ENCODE data around the gene KLHL20.
"Not testable (repeated sequence)": the region's sequence is repeated elsewhere in the genome, so short reads cannot be mapped to it uniquely, and the experiment has no call there.

The KLHL20 gene

DNA sequence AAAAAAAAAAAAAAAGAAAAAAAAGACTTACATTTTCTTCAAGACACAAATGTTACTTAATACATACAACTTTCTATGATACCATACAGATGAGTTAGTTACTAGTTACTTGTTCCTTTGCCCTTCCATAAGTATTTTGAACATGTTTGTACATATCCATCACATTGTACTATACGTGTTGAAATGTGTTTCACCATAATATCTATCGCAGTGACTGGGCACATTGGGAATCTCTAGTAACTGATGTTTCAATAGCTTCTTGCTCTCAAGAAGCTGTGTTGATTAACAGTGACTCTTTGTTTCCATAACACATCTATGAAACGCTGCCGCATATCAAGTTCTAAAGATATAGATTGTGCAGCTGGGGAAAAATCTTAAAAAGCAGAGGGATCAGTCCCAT is 42.9 kb downstream of the KLHL20 start:
- no peak for DNase-seq

DNA sequence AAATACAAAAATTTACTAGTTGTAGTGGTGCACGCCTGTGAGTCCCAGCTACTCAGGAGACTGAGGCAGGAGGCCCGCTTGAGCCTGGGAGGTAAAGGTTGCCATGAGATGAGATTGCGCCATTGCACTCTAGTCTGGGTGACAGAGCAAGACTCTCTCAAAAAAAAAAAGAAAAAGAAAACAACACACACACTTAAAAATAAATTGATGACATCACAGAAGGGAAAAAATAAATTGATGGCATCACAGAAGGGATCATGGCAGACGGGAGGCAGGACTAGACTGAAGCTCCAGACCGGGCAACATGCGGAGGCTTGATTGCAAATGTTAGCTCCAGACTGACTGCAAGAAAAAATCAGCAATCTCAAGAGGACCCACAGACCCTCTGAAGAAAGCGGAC is 43.3 kb downstream of the KLHL20 start:
- no peak for DNase-seq

GRCh38 chr1:173758980-173759379 is 44.2 kb downstream of the KLHL20 start:
- no peak for DNase-seq

DNA sequence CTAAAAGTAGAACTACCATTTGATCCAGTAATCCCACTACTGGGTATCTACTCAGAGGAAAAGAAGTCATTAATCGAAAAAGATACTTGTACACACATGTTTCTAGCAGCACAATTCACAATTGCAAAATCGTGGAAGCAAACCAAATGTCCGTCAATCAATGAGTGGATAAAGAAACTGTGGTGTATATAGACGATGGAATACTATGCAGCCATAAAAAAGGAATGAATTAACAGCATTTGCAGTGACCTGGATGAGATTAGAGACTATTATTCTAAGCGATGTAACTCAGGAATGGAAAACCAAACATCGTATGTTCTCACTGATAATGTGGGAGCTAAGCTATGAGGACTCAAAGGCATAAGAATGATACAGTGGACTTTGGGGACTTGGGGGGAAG is 49.5 kb downstream of the KLHL20 start:
- not testable (repeated sequence) for DNase-seq

DNA sequence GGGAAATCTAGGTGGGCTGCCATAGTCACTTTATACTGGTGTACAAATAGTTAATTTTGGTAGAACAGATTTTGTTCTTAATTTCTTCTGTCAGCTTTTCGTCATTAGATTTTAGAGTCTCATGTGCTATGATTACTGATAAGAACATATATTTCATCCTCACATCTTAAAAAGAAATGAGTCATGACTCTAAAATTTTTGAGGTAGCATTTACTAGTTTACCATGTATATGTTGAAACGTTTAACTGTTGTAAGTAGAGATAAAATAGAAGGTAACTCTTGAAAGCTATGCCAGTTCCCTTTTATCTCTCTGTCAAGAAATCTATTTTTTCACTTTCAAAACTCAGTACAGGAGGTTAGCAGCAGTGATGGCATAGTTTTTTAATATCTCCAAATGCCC is 53.4 kb downstream of the KLHL20 start:
- no peak for DNase-seq

- DNase-seq, result no peak
These were observed 54.0 kb downstream of the KLHL20 start for GRCh38 chr1:173768827-173769226.

GRCh38 chr1:173770330-173770729 is 55.5 kb downstream of the KLHL20 start:
- not testable (repeated sequence) for DNase-seq

DNA sequence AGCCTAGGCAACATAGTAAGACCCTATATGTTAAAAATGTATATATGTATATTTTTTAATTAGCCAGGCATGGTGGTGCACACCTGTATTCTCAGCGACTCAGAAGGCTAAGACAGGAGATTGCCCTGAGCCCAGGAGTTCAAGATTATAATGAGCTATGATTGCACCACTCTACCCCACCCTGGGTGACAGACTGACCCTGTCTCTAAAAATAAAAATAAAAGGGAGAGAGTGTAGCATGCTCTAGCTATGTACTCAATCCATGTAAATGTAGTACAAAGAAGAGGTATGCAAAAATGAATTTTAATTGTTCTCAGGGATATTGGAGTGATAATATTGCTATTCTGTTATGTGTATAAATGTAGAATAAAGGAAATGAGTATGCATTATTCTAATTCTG is 56.8 kb downstream of the KLHL20 start:
- no peak for DNase-seq

GRCh38 chr1:173775578-173776226 is 60.9 kb downstream of the KLHL20 start:
- DNase-seq, result no peak

GRCh38 chr1:173779936-173780335 is 65.2 kb downstream of the KLHL20 start:
- no peak for DNase-seq

GRCh38 chr1:173784997-173785396 is 70.2 kb downstream of the KLHL20 start:
- DNase-seq, result no peak

DNA sequence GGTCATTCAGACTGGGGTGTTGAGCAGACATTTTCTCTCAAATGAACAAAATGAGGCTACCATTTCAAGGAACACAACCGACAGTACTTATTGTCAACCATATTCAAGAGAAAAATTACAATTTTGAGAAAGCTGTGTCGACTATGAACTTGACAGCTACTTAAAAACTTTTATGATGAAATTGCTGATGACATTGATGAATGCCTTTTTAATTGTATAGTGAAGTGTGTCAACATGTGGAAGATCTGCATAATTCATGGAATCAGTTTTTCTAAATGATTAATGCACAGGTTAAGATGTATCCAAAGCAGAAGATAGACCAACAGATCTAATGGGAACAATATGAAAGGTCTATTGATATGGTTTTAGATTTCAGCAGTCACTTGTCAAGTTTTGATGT is 75.1 kb downstream of the KLHL20 start:
- no peak for DNase-seq

- DNase-seq, result no peak
These were observed 83.3 kb downstream of the KLHL20 start for GRCh38 chr1:173798078-173798477.

DNA sequence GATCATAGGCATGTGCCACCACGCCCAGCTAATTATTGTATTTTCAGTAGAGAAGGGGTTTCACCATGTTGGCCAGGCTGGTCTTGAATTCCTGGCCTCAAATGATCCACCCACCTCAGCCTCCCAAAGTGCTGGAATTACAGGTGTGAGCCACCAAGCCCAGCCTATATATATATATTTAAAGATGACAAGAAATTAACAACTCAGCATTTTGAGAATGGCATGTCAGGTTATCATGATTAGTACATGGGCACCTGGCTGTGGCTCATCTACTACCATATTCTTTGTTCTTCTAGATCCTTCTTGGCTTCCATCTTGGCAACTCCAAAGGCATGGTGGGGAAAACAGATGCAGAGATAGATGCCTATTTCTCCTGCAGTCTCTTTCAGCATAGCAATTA is 85.2 kb downstream of the KLHL20 start:
- DNase-seq, result not testable (repeated sequence)

DNA sequence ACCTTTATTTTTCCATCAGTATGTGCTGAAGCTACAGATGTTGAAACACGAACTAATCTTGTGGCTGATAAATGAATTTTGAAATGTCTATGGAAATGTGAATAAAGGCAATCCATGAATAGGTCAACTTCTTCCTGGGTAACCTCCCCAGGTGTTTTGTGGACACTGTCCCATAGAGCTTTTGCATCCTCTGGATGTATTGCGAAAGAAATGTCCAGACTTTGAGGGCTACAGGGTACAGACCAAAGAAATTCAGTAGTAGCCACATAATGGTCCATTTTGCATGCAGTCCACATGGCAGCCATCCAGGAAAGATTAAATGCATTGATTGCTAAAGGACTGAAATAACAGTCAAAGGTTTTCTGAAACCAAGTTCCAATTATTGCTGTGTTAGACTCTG is 88.2 kb downstream of the KLHL20 start:
- no peak for DNase-seq

- DNase-seq, result not testable (repeated sequence)
These were observed 98.9 kb downstream of the KLHL20 start for GRCh38 chr1:173813654-173814053.

DNA sequence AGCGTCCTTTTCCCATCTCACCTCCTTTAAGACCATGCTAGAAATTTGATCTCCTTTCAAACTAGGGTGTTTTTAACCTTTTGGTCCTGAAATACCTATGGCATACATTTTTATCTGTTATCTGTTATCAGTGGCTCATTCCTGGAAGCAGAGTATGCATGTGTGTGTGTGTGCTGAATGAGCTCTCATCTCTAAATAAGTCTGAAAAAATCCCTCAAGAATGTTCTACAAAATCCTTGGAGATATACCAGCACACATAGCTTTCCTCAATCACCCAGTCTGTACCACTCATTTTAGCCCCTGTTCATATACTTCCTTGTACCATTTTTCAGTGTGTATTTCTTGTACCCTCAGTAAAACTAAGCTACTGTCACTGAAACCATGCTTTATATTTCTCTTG is 103.7 kb downstream of the KLHL20 start:
- DNase-seq, result no peak

DNA sequence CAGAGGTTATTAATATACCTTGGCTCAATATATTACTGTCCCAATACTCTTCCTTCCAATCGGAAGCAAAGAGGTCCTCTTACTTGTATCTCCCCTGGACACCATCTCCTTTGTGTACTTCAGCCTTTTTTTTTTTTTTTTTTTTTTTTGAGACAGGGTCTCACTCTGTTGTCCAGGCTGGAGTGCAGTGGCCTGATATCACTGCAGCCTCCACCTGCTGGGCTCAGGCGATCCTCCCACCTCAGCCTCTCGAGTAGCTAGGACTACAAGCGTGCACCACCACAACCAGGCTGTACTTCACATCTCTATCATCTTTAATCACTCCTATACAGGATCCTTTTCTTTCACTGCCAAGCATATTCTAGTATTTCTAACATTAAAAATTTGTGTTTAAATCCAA is 106.9 kb downstream of the KLHL20 start:
- no peak for DNase-seq

- DNase-seq, result no peak
These were observed 109.1 kb downstream of the KLHL20 start for GRCh38 chr1:173823781-173824314.

DNA sequence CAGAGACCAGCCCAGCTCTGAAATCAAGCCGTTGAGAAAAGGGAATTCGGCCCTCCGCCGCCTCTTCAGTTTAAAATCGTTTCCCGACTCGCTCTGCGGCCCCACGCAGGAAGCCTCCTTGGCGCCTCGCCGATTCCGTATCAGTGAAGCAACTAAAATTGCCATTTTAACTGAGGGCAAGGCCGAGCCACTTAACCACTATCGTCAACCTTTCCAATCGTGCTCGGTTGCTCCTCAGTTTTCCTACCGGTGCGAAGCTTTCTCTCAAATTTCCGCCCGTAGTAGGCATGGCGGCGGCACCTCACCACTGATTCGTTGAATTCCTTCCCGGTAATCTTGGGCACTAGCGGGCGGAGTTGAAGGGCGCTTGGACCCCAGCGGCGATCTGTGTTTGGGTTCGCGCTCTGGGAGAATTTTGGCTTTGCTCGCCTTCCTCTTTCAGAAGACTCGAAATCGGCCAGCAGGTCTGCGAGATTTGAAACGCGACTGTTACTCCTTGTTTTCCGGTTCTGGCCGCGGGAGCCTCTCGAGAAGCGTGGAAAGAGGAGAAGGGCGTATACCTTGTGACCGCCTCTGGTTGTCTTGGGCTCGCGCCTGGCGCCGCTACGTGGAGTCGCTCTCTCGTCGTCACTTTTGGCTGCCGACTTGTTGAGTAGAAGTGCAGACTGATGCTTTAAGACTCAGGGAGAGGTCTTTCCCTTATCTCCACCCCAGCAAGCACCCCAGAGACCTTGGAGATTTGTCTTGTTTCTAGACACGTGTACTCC is 109.7 kb downstream of the KLHL20 start, which contains the start of the genes CENPL and DARS2:
Gene CENPL, minus strand, starts transcription at position 569 of the 767 bp plus-strand sequence. CDS start 13,584 bp downstream, outside the sequence.
Gene DARS2, plus strand, starts transcription at position 359 of the 767 bp plus-strand sequence. CDS start 557 bp downstream, outside the sequence.
- DNase-seq, result peak; percentile 99

DNA sequence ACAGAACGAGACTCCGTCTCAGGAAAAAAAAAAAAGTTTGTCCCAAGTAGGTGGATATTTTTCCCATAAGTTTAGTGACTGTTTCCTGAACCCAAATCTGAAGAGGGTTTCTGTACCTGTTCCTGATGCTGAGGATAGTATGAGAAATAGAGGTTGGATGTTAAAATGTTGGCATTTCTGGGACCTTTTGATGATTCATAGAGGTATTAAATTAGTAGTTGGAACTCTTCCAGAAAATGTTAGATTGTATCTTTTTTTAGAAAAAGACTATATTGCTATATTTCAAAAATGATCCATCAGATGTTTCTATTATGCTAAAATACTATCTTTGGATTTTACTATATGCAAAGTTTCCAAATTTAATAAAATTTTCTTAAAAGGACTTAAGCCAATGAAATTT is 112.8 kb downstream of the KLHL20 start:
- no peak for DNase-seq

DNA sequence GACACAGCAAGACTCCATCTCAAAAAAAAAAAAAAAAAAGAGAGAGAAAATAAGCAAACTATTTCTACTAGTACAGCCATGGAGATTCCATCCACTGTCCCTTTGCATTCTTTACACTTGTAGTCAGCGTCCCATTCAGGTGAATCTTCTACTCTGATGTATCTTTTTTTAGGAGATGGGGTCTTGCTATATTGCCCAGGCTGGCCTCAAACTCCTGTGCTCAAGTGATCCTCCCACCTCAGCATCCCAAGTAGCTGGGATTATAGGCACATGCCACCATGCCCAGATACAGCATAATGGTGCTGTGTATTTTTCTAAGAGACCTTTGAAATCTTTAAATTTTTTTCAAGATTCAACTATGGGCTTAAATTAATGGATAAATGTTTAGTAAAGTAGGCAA is 118.0 kb downstream of the KLHL20 start:
- no peak for DNase-seq

All from NCI-H1694 treated with DMSO at 0.1 percent for 48 hours (cell line).